ENCODE data around the gene TANC1.

- no peak for TF ChIP-seq POLR2A (IDR thresholded peaks at IDR 0.05)
- no peak for TF ChIP-seq EP300 (IDR thresholded peaks at IDR 0.05)
These were observed 169.2 kb downstream of the TANC1 start for GRCh38 chr2:159137511-159138241.

Measured in sigmoid colon (tissue), 4 donors.